Measurements from ENCODE around the gene EXOC4. TPM values are rescaled to one million over a fixed set of nuclear protein-coding genes. Genes with fewer than 3 reads are reported as not detected.

Gene EXOC4
- polyA plus RNA-seq, 1 experiment, result 45.9 TPM

- H3K4me3 ChIP-seq (ENCODE audit: low read depth, low read length), result no peak overlapping the region
- ChIA-PET CTCF (interaction anchor here (1.2 kb wide), 1 partner anchor 23 kb away, joined by 3 read pairs; no protein-coding TSS in a partner anchor), POLR2A (no interaction called here)
- TF ChIP-seq CTCF (IDR thresholded peaks at IDR 0.05; ENCODE audit: insufficient read depth, low read depth, low read length), result no peak
- no peaks in the 10 kb centered on the region for H3K36me3 ChIP-seq (ENCODE audit: control insufficient read depth, insufficient read depth, low read length)
- DNase-seq (ENCODE audit: low read depth), result no peak
- H3K27me3 ChIP-seq (ENCODE audit: control insufficient read depth, insufficient read depth, low read length), result no peaks in the 10 kb centered on the region
These were observed 781.8 kb downstream of the EXOC4 start for GRCh38 chr7:134034652-134035051.

- ChIA-PET CTCF (no interaction called here), POLR2A (no interaction called here)
- Histone ChIP-seq H3K4me3 (ENCODE audit: low read depth, low read length) (no peak overlapping the region), H3K36me3 (ENCODE audit: control insufficient read depth, insufficient read depth, low read length) (no peaks in the 10 kb centered on the region), H3K27me3 (ENCODE audit: control insufficient read depth, insufficient read depth, low read length) (no peaks in the 10 kb centered on the region)
- no peak for TF ChIP-seq CTCF (IDR thresholded peaks at IDR 0.05; ENCODE audit: insufficient read depth, low read depth, low read length)
- DNase-seq (ENCODE audit: low read depth), result no peak
These were observed 785.1 kb downstream of the EXOC4 start for GRCh38 chr7:134037991-134038390.

GRCh38 chr7:134040988-134041387, 788.1 kb downstream of the EXOC4 start:
- Histone ChIP-seq H3K4me3 (ENCODE audit: low read depth, low read length) (no peak overlapping the region), H3K27me3 (ENCODE audit: control insufficient read depth, insufficient read depth, low read length) (no peaks in the 10 kb centered on the region), H3K36me3 (ENCODE audit: control insufficient read depth, insufficient read depth, low read length) (no peaks in the 10 kb centered on the region)
- POLR2A ChIA-PET, result no interaction called here
- TF ChIP-seq CTCF (IDR thresholded peaks at IDR 0.05; ENCODE audit: insufficient read depth, low read depth, low read length), result no peak
- CTCF ChIA-PET, result no interaction called here
- no peak for DNase-seq (ENCODE audit: low read depth)

- CTCF ChIA-PET, result no interaction called here
- POLR2A ChIA-PET, result no interaction called here
- no peaks in the 10 kb centered on the region for H3K27me3 ChIP-seq (ENCODE audit: control insufficient read depth, insufficient read depth, low read length)
- no peaks in the 10 kb centered on the region for H3K36me3 ChIP-seq (ENCODE audit: control insufficient read depth, insufficient read depth, low read length)
- no peak overlapping the region for H3K4me3 ChIP-seq (ENCODE audit: low read depth, low read length)
- no peak for TF ChIP-seq CTCF (IDR thresholded peaks at IDR 0.05; ENCODE audit: insufficient read depth, low read depth, low read length)
- DNase-seq (ENCODE audit: low read depth), result no peak
These were observed 788.6 kb downstream of the EXOC4 start for GRCh38 chr7:134041477-134041876.

GRCh38 chr7:134042307-134042706, 789.4 kb downstream of the EXOC4 start:
- ChIA-PET POLR2A (no interaction called here), CTCF (no interaction called here)
- TF ChIP-seq CTCF (IDR thresholded peaks at IDR 0.05; ENCODE audit: insufficient read depth, low read depth, low read length), result no peak
- no peak for DNase-seq (ENCODE audit: low read depth)
- Histone ChIP-seq H3K27me3 (ENCODE audit: control insufficient read depth, insufficient read depth, low read length) (no peaks in the 10 kb centered on the region), H3K36me3 (ENCODE audit: control insufficient read depth, insufficient read depth, low read length) (no peaks in the 10 kb centered on the region), H3K4me3 (ENCODE audit: low read depth, low read length) (no peak overlapping the region)
